Liver (tissue), 9 donors: ENCODE data around the gene SKIL. TPM values are rescaled to one million over a fixed set of nuclear protein-coding genes. Genes with fewer than 3 reads are reported as not detected.

ENCODE experiments used
- DNase-seq: peaks from one replicate; pipeline ENCODE4 v3.0.0-alpha.2; 2017; ENCODE audit warnings: low spot score
- H3K27ac ChIP-seq, 2 donors: one replicate each; pipeline ENCODE4 v1.7.0; 2013; ENCODE audit warnings: inconsistent platforms in 2 of 2, low read length in 2 of 2, control low read depth in 1 of 2, low read depth in 1 of 2, mild to moderate bottlenecking in 1 of 2
- H3K27me3 ChIP-seq, 4 donors: one replicate each; pipeline versions ENCODE4 v1.6.1 to v1.7.0; 2013; ENCODE audit warnings: low read length in 3 of 4, inconsistent platforms in 1 of 4, mild to moderate bottlenecking in 1 of 4, moderate library complexity in 1 of 4; ENCODE audit not compliant: control insufficient read depth in 4 of 4, insufficient read depth in 4 of 4
- H3K36me3 ChIP-seq, 4 donors: one replicate each; pipeline versions ENCODE4 v1.6.1 to v1.7.0; 2013; ENCODE audit warnings: low read length in 3 of 4, mild to moderate bottlenecking in 3 of 4, low read depth in 1 of 4, moderate library complexity in 1 of 4; ENCODE audit not compliant: control insufficient read depth in 4 of 4, insufficient read depth in 3 of 4
- H3K4me1 ChIP-seq, 4 donors: one replicate each; pipeline versions ENCODE4 v1.6.1 to v1.7.0; 2013; ENCODE audit warnings: low read length in 3 of 4, mild to moderate bottlenecking in 3 of 4, moderate library complexity in 1 of 4; ENCODE audit not compliant: control insufficient read depth in 4 of 4, insufficient read depth in 4 of 4
- H3K4me3 ChIP-seq, 3 donors: one replicate each; pipeline versions ENCODE4 v1.6.1 to v1.7.0; 2013; ENCODE audit warnings: low read length in 3 of 3, control low read depth in 1 of 3, low read depth in 1 of 3, mild to moderate bottlenecking in 1 of 3
- H3K9ac ChIP-seq, 2 donors: one replicate each; pipeline ENCODE4 v1.7.0; 2013; ENCODE audit warnings: low read length in 2 of 2, mild to moderate bottlenecking in 2 of 2, moderate library complexity in 2 of 2, control low read depth in 1 of 2, low read depth in 1 of 2
- H3K9me3 ChIP-seq, 4 donors: one replicate each; pipeline versions ENCODE4 v1.6.1 to v1.7.0; 2013; ENCODE audit warnings: low read length in 3 of 4; ENCODE audit not compliant: control insufficient read depth in 4 of 4
- EGR1 ChIP-seq, 2 donors: IDR thresholded peaks; 2 replicates each; pipeline ENCODE4 v1.6.1; 2016 to 2018; ENCODE audit warnings: antibody characterized with exemption in 2 of 2, low read depth in 2 of 2
- FOXA1 ChIP-seq: IDR thresholded peaks from 2 replicates; pipeline ENCODE4 v1.6.1; 2016; ENCODE audit warnings: antibody characterized with exemption
- FOXA2 ChIP-seq: IDR thresholded peaks from 2 replicates; pipeline ENCODE4 v1.6.1; 2016; ENCODE audit warnings: antibody characterized with exemption
- GABPA ChIP-seq, 2 donors: IDR thresholded peaks in 1 of 2; conservative IDR thresholded peaks in 1 of 2; 2 replicates each; pipeline ENCODE4 v1.6.1; 2016; ENCODE audit warnings: antibody characterized with exemption in 2 of 2, mild to moderate bottlenecking in 1 of 2, moderate library complexity in 1 of 2
- HNF4A ChIP-seq, 2 donors: conservative IDR thresholded peaks; 2 replicates each; pipeline ENCODE4 v1.6.1; 2016; ENCODE audit warnings: antibody characterized with exemption in 2 of 2, mild to moderate bottlenecking in 2 of 2
- HNF4G ChIP-seq: IDR thresholded peaks from 2 replicates; pipeline ENCODE4 v1.6.1; 2016; ENCODE audit warnings: antibody characterized with exemption
- JUND ChIP-seq, 2 donors: IDR thresholded peaks; 2 replicates each; pipeline ENCODE4 v1.6.1; 2016; ENCODE audit warnings: antibody characterized with exemption in 2 of 2
- NR2F2 ChIP-seq: IDR thresholded peaks from 2 replicates; pipeline ENCODE4 v1.6.1; 2016; ENCODE audit warnings: antibody characterized with exemption
- RAD21 ChIP-seq, 2 donors: IDR thresholded peaks; 2 replicates each; pipeline ENCODE4 v1.6.1; 2016; ENCODE audit warnings: antibody characterized with exemption in 2 of 2, mild to moderate bottlenecking in 2 of 2
- SP1 ChIP-seq: IDR thresholded peaks from 2 replicates; pipeline ENCODE4 v1.6.1; 2018; ENCODE audit warnings: antibody characterized with exemption, mild to moderate bottlenecking
- TAF1 ChIP-seq: conservative IDR thresholded peaks from 2 replicates; pipeline ENCODE4 v1.6.1; 2016; ENCODE audit warnings: antibody characterized with exemption, mild to moderate bottlenecking
- WGBS: extraction: QIAGEN DNeasy Blood & Tissue Kit; methylation state at CpG from one replicate; pipeline ENCODE4 v1.1.7; 2013; 5-methylcytosine and 5-hydroxymethylcytosine counted together
- polyA plus RNA-seq, 2 donors: library from polyadenylated mRNA; stranded (reverse) in 1 of 2; unstranded in 1 of 2; fragments of 200-250 nt in 1 of 2; fragments of >200 nt in 1 of 2; fragmentation: Nextera tagmentation in 1 of 2; extraction: Ambion mirVana in 1 of 2; gene quantifications; one replicate each; pipeline versions ENCODE4 v1.2.1 to v1.2.3, GENCODE V29; 2013 to 2015
- total RNA-seq, 2 donors: library from RNA; depleted of rRNA; stranded (reverse); fragments of >200 nt; gene quantifications; one replicate each; pipeline ENCODE4 v1.2.3, GENCODE V29; 2014
- TF ChIP-seq, protein P1 (sequence below): IDR thresholded peaks from 2 replicates; pipeline ENCODE4 v1.6.1; 2016; ENCODE audit warnings: antibody characterized with exemption
- TF ChIP-seq, protein P2 (sequence below): fragments of 150-350 bp; IDR thresholded peaks from 2 replicates; pipeline ENCODE4 v1.5.1; 2017; ENCODE audit warnings: improper control_type of control experiment, low read depth, low read length; ENCODE audit not compliant: missing input control
- TF ChIP-seq, protein P3 (sequence below): IDR thresholded peaks from 2 replicates; pipeline ENCODE4 v1.6.1; 2016; ENCODE audit warnings: antibody characterized with exemption
- donor health status: healthy.
- donor health status: healthy.
- donor health status: healthy.
- donor health status: healthy.
- donor health status: healthy.

The SKIL gene
- total and polyA plus RNA-seq, 4 donors: 2.5 to 43.2 (median 14.2) TPM

DNA sequence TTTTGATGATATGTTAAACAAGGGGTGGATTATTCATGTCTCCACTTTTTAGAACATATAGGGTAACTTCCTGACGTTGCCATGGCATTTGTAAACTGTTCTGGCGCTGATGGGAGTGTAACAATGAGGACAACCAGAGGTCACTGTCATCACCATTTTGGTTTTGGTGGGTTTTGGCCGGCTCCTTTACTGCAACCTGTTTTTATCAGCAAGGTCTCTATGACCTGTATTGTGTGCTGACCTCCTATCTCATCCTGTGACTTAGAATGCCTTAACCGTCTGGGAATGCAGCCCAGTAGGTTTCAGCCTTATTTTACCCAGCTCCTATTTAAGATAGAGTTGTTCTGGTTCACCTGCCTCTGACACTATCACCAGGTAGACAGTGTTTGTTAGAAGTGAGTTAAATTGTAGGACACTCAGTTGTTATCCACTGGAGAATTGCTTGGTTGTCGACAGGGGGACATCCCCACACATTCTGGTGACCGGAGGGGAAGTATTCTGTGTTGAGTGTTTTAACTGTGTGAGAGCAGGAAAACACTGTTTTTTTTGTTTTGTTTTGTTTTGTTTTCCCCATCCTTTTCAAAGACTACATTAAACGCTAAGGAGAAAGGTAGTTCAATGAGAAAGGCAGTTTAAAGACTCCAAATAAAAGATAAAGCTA lies 36.9 kb upstream of the SKIL start:
- peaks cover 2 to 14% (median 5%) of the 10 kb centered on the region in 4 donors for H3K4me1 ChIP-seq
- no peaks in the 10 kb centered on the region for H3K9me3 ChIP-seq
- H3K9ac ChIP-seq: no peak overlapping the region
- TF ChIP-seq NR2F2 (peak; percentile 40), HNF4G (no peak)
- no peak overlapping the region for H3K4me3 ChIP-seq
- H3K27ac ChIP-seq: no peak overlapping the region
- DNase-seq: no peak
- WGBS: 79% methylated on average over 7 of the region's 7 CpGs
- H3K36me3 ChIP-seq: no peaks in the 10 kb centered on the region
- H3K27me3 ChIP-seq: no peaks in the 10 kb centered on the region

DNA sequence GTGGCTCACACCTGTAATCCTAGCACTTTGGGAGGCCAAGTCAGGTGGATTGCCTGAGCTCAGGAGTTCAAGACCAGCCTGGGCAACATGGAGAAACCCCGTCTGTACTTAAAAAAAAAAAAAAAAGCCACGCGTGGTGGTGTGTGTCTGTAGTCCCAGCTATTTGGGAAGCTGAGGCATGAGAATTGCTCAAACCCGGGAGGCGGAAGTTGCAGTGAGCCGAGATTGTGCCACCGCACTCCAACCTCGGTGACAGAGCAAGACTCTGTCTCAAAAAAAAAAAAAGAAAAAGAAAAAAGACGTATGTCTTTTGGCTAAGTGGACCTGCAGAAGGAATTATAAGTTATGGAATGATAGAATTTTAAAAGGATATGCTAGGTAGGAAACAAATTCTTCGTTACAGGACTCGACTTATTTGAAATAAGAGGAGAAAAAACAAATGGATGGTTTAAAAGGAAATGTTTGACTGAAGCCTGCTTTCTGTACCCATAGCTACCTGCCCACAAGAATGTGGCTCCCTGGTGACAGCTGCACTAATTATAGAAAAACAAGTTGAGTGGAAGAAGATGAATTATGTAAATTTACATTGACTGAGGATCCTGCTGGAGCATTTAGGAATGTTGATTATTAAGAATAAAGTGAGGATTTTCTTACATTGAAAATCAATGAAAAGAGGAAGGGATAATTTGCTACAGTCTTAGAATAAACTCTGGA lies 36.0 kb upstream of the SKIL start:
- H3K4me1 ChIP-seq: peaks cover 2 to 14% (median 5%) of the 10 kb centered on the region in 4 donors
- TF ChIP-seq RAD21 (IDR thresholded peaks at IDR 0.05): no peak
- no peak for TF ChIP-seq SP1
- no peak for TF ChIP-seq NR2F2
- TF ChIP-seq, protein P1, sequence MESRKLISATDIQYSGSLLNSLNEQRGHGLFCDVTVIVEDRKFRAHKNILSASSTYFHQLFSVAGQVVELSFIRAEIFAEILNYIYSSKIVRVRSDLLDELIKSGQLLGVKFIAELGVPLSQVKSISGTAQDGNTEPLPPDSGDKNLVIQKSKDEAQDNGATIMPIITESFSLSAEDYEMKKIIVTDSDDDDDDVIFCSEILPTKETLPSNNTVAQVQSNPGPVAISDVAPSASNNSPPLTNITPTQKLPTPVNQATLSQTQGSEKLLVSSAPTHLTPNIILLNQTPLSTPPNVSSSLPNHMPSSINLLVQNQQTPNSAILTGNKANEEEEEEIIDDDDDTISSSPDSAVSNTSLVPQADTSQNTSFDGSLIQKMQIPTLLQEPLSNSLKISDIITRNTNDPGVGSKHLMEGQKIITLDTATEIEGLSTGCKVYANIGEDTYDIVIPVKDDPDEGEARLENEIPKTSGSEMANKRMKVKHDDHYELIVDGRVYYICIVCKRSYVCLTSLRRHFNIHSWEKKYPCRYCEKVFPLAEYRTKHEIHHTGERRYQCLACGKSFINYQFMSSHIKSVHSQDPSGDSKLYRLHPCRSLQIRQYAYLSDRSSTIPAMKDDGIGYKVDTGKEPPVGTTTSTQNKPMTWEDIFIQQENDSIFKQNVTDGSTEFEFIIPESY: no peak
- TF ChIP-seq, protein P2, sequence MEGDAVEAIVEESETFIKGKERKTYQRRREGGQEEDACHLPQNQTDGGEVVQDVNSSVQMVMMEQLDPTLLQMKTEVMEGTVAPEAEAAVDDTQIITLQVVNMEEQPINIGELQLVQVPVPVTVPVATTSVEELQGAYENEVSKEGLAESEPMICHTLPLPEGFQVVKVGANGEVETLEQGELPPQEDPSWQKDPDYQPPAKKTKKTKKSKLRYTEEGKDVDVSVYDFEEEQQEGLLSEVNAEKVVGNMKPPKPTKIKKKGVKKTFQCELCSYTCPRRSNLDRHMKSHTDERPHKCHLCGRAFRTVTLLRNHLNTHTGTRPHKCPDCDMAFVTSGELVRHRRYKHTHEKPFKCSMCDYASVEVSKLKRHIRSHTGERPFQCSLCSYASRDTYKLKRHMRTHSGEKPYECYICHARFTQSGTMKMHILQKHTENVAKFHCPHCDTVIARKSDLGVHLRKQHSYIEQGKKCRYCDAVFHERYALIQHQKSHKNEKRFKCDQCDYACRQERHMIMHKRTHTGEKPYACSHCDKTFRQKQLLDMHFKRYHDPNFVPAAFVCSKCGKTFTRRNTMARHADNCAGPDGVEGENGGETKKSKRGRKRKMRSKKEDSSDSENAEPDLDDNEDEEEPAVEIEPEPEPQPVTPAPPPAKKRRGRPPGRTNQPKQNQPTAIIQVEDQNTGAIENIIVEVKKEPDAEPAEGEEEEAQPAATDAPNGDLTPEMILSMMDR: no peak
- TF ChIP-seq EGR1 (IDR thresholded peaks at IDR 0.05; ENCODE audit: low read depth in 2 of 2): no peak
- TF ChIP-seq, protein P3, sequence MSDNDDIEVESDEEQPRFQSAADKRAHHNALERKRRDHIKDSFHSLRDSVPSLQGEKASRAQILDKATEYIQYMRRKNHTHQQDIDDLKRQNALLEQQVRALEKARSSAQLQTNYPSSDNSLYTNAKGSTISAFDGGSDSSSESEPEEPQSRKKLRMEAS: no peak
- no peak for TF ChIP-seq FOXA2
- TF ChIP-seq TAF1: no peak
- no peak for TF ChIP-seq GABPA (IDR thresholded peaks at IDR 0.05 in 1 of 2, conservative IDR thresholded peaks at IDR 0.05 in 1 of 2)
- no peak for TF ChIP-seq FOXA1
- H3K9ac ChIP-seq: no peak overlapping the region
- WGBS: 92% methylated on average over 11 of the region's 11 CpGs
- no peaks in the 10 kb centered on the region for H3K27me3 ChIP-seq
- no peaks in the 10 kb centered on the region for H3K9me3 ChIP-seq
- H3K4me3 ChIP-seq: no peak overlapping the region
- no peak overlapping the region for H3K27ac ChIP-seq
- H3K36me3 ChIP-seq: no peaks in the 10 kb centered on the region
- DNase-seq: no peak

DNA sequence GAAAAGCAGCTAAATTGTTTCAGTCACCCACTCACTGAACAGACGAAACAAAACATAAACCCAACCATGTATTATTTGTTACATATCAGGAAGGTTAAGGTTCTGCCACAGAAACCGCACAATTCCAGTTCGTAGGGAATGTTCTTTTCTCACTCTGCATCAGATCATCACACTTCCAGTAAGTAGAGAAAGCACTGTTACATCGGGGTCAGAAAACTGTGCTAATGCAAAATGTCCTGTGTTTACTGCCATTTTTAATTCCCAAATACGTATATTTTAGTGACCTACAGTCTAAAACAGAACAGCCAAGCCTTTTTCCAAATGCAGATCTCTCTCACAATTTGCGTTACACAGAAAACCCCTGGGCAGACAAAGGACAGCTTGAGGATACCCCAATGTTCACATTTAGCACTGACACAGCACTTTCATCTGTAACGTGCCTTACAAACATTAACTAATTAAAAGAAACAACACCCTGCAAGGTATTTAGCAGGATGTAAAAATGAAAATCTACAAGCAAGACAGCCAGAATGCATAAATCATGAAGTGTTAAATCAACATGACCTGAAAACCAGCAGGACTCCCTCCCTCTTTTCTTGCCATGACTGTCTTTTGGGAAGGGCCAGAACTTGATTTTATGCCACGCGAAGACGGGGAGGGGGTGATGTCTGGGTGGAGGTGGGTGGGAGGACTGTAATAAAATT lies 34.8 kb upstream of the SKIL start:
- Histone ChIP-seq H3K27ac (no peak overlapping the region), H3K4me1 (peaks cover under 1 to 10% (median 5%) of the 10 kb centered on the region in 4 donors), H3K27me3 (no peaks in the 10 kb centered on the region), H3K36me3 (no peaks in the 10 kb centered on the region), H3K4me3 (no peak overlapping the region), H3K9me3 (no peaks in the 10 kb centered on the region), H3K9ac (no peak overlapping the region)
- no peak for TF ChIP-seq HNF4A (conservative IDR thresholded peaks at IDR 0.05)
- TF ChIP-seq SP1: no peak
- TF ChIP-seq RAD21 (IDR thresholded peaks at IDR 0.05): no peak
- TF ChIP-seq, protein P1: no peak
- TF ChIP-seq EGR1 (IDR thresholded peaks at IDR 0.05; ENCODE audit: low read depth in 2 of 2): no peak
- no peak for TF ChIP-seq JUND (IDR thresholded peaks at IDR 0.05)
- DNase-seq: no peak
- WGBS: 90% methylated on average over 10 of the region's 10 CpGs
